ENCODE results near the gene CD300LF.

DNA sequence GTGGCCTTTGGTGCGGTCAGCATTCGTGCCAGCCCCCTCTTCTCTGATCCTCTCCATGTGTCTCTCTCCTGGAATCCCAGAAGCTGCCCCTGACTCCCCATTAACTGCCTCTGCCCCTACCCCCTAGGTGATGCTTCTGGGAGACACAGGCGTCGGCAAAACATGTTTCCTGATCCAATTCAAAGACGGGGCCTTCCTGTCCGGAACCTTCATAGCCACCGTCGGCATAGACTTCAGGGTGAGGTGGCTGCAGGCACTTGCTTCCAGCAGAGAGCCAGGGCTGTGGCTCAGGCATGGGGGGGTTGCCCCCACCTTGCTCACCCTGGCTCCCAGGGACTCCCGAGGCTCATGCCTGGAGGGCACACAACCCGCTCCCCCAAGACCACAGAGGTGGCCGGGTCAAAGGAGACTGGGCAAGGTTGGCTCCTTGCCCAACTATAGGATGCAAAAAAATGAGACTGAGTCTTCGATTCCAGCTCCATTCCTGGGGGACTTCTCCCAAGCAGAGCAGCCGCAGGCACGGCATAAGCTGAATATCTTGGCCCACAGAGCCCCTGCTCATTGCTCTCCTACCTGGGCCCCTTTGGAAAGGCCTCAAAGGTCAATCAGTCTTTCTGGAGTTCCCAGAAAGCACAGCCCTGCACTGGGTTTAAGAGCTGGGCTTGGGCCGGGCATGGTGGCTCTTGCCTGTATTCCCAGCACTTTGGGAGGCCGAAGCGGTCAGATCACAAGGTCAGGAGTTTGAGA lies 28.1 kb upstream of the CD300LF start:
- TF ChIP-seq, protein P1, sequence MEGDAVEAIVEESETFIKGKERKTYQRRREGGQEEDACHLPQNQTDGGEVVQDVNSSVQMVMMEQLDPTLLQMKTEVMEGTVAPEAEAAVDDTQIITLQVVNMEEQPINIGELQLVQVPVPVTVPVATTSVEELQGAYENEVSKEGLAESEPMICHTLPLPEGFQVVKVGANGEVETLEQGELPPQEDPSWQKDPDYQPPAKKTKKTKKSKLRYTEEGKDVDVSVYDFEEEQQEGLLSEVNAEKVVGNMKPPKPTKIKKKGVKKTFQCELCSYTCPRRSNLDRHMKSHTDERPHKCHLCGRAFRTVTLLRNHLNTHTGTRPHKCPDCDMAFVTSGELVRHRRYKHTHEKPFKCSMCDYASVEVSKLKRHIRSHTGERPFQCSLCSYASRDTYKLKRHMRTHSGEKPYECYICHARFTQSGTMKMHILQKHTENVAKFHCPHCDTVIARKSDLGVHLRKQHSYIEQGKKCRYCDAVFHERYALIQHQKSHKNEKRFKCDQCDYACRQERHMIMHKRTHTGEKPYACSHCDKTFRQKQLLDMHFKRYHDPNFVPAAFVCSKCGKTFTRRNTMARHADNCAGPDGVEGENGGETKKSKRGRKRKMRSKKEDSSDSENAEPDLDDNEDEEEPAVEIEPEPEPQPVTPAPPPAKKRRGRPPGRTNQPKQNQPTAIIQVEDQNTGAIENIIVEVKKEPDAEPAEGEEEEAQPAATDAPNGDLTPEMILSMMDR (IDR thresholded peaks at IDR 0.05) = no peak
- TF ChIP-seq POLR2A (IDR thresholded peaks at IDR 0.05) = no peak
